ENCODE results near the gene BPIFB3.
"Not testable (repeated sequence)": the region's sequence is repeated elsewhere in the genome, so short reads cannot be mapped to it uniquely, and the experiment has no call there.

Gene BPIFB3

GRCh38 chr20:33112547-33113386 is 59.1 kb downstream of the BPIFB3 start:
- in situ Hi-C loops (cut with MboI; ENCODE audit: low pct_unique_long_range_greater_than_20kb, low sequenced_read_pairs, unreplicated experiment), result no loop called here
- DNase-seq (ENCODE audit: low spot score), result no peak
- no peak for TF ChIP-seq CTCF (IDR thresholded peaks at IDR 0.05; ENCODE audit: extremely low read depth, insufficient read depth, missing control alignments)

GRCh38 chr20:33113387-33113908 is 59.7 kb downstream of the BPIFB3 start:
- in situ Hi-C loops (cut with MboI; ENCODE audit: low pct_unique_long_range_greater_than_20kb, low sequenced_read_pairs, unreplicated experiment), result no loop called here
- TF ChIP-seq CTCF (IDR thresholded peaks at IDR 0.05; ENCODE audit: extremely low read depth, insufficient read depth, missing control alignments), result no peak
- DNase-seq (ENCODE audit: low spot score), result no peak

- DNase-seq (ENCODE audit: low spot score); in situ Hi-C loops (cut with MboI; ENCODE audit: low pct_unique_long_range_greater_than_20kb, low sequenced_read_pairs, unreplicated experiment): not testable (repeated sequence)
Observed at GRCh38 chr20:33115501-33115900, 61.8 kb downstream of the BPIFB3 start.

GRCh38 chr20:33119725-33120720 is 66.3 kb downstream of the BPIFB3 start:
- in situ Hi-C loops (cut with MboI; ENCODE audit: low pct_unique_long_range_greater_than_20kb, low sequenced_read_pairs, unreplicated experiment), result no loop called here
- no peak for TF ChIP-seq CTCF (IDR thresholded peaks at IDR 0.05; ENCODE audit: extremely low read depth, insufficient read depth, missing control alignments)
- DNase-seq (ENCODE audit: low spot score), result peak; percentile 69

GRCh38 chr20:33120934-33121333 is 67.2 kb downstream of the BPIFB3 start:
- no peak for TF ChIP-seq CTCF (IDR thresholded peaks at IDR 0.05; ENCODE audit: extremely low read depth, insufficient read depth, missing control alignments)
- in situ Hi-C loops (cut with MboI; ENCODE audit: low pct_unique_long_range_greater_than_20kb, low sequenced_read_pairs, unreplicated experiment), result no loop called here
- no peak for DNase-seq (ENCODE audit: low spot score)

- in situ Hi-C loops (cut with MboI; ENCODE audit: low pct_unique_long_range_greater_than_20kb, low sequenced_read_pairs, unreplicated experiment); DNase-seq (ENCODE audit: low spot score): not testable (repeated sequence)
Observed at GRCh38 chr20:33122297-33122696, 68.6 kb downstream of the BPIFB3 start.

All from GM13977 (cell line).